Stimulated activated CD8-positive, alpha-beta memory T cell treated with anti-CD3 and anti-CD28 coated beads, Interleukin-15, amount 100 ng/mL, for 24 hours (primary cell): ENCODE data around the gene GDPD2.
"Not testable (repeated sequence)": the region's sequence is repeated elsewhere in the genome, so short reads cannot be mapped to it uniquely, and the experiment has no call there.

ENCODE experiments used
- DNase-seq: peaks from one replicate; pipeline ENCODE4 v3.0.0-alpha.2; 2020; ENCODE audit warnings: low read depth

Gene GDPD2, protein sequence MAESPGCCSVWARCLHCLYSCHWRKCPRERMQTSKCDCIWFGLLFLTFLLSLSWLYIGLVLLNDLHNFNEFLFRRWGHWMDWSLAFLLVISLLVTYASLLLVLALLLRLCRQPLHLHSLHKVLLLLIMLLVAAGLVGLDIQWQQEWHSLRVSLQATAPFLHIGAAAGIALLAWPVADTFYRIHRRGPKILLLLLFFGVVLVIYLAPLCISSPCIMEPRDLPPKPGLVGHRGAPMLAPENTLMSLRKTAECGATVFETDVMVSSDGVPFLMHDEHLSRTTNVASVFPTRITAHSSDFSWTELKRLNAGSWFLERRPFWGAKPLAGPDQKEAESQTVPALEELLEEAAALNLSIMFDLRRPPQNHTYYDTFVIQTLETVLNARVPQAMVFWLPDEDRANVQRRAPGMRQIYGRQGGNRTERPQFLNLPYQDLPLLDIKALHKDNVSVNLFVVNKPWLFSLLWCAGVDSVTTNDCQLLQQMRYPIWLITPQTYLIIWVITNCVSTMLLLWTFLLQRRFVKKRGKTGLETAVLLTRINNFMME

GRCh38 chrX:70422851-70423341 is at the start of gene GDPD2:
TSS of gene GDPD2 (plus strand) at chrX:70423314. CDS start at chrX:70424985, 1,671 bp downstream.
- no peak for DNase-seq

DNA sequence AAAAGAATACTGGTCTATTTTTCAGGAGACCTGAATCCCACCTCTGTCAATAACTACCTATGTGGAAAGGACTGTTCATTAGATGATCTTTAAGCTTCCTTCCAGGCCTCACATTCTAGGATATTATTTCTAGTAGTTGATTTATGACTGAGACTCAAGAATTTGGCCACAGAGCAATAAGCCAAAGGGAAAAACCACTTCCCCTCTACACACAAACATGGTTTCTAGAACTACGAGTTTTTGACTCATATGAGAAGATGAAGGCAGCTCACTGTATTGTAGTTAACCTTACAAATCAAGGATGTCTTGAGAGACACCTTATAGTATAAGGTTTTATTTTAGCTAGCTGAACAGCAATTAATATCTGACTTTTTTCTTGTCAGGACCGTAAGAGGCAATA is 36.9 kb upstream of the GDPD2 start:
- DNase-seq = no peak

DNA sequence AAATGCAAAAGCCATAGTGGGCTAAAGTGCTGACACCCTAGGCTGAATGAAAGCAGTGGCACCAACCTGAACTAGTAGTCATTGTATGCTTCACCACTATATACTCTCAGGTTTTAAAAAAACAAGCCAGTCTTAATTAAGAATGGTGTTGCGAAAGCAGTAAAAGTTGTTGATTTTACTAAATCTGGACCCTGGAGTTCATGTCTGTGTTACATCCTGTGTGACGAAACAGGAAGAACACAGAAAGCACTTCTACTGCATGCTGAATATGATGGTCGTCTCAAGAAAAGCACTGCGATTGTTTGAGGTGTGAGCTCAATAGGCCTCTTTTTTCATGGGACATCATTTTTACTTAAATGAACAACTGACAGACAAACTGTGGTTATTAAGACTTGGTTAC is 24.2 kb upstream of the GDPD2 start:
- no peak for DNase-seq

GRCh38 chrX:70400181-70400580 is 22.9 kb upstream of the GDPD2 start:
- not testable (repeated sequence) for DNase-seq

GRCh38 chrX:70402721-70403120 is 20.4 kb upstream of the GDPD2 start:
- no peak for DNase-seq

- no peak for DNase-seq
These were observed 18.1 kb upstream of the GDPD2 start for GRCh38 chrX:70405003-70405402.

DNA sequence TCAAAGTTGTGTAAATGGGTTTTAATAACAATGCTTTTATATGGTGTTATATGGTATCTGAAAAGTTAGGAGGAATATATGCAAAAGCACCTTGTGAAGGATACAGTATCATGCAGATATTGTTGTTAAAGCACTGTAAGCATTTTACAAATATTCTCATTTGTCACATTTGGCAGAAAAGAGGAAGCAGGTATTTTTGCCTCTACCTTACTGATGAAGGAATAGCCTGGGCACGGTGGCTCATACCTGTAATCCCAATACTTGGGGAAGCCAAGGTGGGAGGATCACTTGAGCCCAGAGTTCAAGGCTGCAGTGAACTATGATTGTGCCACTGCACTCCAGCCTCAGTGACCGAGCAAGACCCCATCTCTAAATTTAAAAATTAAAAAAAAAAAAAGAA is 12.2 kb upstream of the GDPD2 start:
- no peak for DNase-seq

- no peak for DNase-seq
These were observed 11.6 kb upstream of the GDPD2 start for GRCh38 chrX:70411475-70411874.

GRCh38 chrX:70421618-70422017 is 1.5 kb upstream of the GDPD2 start:
- no peak for DNase-seq

GRCh38 chrX:70423936-70424675 is 992 bp downstream of the GDPD2 start:
- no peak for DNase-seq

- no peak for DNase-seq
These were observed 1.7 kb downstream of the GDPD2 start for GRCh38 chrX:70424801-70425200.

- no peak for DNase-seq
These were observed 3.5 kb downstream of the GDPD2 start for GRCh38 chrX:70426286-70427278.

GRCh38 chrX:70427365-70427764 is 4.3 kb downstream of the GDPD2 start:
- DNase-seq = no peak

- DNase-seq = no peak
These were observed 6.6 kb downstream of the GDPD2 start for GRCh38 chrX:70429759-70430158.

GRCh38 chrX:70432936-70433847 is 10.1 kb downstream of the GDPD2 start:
- no peak for DNase-seq

DNA sequence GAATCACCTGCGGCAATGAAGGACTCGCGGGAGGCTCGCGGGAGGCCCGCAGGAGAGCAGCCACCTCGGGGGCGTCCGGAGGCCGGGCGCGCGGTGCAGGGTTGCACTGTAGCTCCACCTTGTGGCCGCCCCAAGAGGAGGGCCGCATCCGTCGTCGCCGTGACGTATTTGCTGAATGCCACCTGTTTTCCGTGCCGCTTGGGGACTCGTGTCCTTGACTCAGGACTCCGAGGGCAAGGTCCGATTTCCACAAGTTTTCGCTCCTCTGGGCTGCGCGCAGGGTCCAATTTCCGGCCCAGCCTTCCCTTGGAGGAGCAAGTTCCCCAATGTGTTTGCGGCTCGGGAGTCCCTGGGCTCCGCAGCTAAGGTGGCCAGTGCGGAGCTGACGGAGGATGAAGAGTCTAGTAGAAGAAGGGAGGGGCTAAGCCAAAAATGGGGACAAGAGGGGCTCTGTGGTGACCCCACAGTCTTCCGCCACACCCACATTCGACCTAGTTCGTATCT is 10.8 kb downstream of the GDPD2 start:
- peak; percentile 39 for DNase-seq

- DNase-seq = peak; percentile 31
These were observed 11.3 kb downstream of the GDPD2 start for GRCh38 chrX:70434352-70434866.

DNA sequence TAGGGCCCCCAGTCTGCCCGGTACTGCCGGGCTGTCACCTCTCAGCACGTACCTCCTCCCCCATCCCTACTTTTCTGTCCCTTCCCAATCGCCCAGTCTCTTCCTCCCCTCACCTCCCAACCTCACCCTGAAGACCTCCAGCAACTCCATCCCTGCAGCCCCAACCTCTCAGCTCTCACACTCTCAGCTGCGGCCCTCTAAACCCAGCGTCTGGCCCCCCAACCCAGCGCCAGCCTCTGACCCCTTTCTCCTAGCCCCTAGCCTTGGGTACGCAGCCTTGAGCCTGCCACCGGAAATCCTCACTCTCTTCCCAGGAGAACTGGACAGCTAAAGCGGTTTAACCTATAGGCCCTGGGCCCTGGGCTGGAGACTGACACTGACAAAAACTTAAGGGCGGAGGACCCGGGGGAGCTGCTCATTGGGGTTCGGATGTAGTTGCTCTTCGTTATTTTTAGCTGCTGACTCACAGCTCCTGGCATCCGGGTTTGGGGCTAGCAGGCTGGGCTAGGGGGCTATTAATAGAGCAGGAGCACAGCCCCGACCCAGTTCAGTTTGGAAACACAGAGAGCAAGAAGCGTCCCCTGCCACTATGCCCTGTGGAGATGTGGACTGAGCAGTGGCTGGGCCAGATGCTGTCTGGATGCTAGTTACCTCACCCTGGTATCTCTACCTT is 11.9 kb downstream of the GDPD2 start:
- no peak for DNase-seq

DNA sequence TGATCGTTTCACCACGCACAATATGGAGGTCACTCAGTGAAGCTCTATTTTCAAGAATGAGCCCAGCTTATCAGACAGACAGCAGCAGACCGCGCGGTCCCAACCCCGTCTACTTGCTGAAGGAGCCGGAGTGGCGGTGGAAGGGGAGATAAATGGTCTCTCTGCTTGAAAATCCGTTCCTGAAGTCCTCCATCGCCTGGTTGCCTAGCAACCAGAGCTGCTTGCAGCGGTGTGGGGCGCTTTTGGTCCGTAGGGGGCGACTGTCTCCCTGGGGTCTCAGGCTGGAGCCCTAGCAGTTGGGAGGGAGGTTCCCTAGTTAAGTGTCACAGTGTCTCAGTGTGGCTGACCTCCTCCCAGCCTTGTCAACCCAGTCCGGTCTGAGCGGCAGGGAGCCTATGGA is 13.2 kb downstream of the GDPD2 start:
- DNase-seq = no peak

GRCh38 chrX:70437011-70437410 is 13.9 kb downstream of the GDPD2 start:
- DNase-seq = no peak
